Lower leg skin (tissue), 3 donors: Measurements from ENCODE around the gene SORCS2.

Source experiments
- POLR2A ChIP-seq, 2 donors: fragments of 450-650 bp; IDR thresholded peaks; one replicate each; pipeline ENCODE4 v1.6.1; 2016 to 2017; ENCODE audit warnings: antibody characterized with exemption in 2 of 2, mild to moderate bottlenecking in 1 of 2, moderate library complexity in 1 of 2
- TF ChIP-seq, protein P1 (sequence below), 3 donors: fragments of 450-650 bp; IDR thresholded peaks; one replicate each; pipeline ENCODE4 v1.5.1; 2016; ENCODE audit warnings: antibody characterized with exemption in 3 of 3, mild to moderate bottlenecking in 3 of 3, moderate library complexity in 2 of 3

DNA sequence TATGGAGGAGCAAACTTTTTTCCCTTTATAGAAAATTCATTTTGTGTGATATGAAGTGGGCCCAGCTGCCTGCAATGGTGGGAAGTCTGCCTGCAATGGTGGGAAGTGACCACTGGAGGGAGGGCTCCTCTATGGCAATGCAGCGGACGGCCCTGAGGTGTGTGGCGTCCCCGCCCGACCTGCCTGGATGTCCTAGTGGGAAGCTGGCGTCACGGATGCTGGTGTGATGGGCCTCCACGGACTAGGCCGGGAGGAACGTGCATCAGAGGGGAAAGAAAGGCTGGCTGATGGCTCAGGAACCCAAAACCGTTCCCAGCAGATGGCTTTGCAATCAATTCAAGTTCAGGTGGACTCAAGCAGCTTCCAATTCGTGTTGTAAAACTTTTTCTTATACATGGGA, 569.4 kb downstream of the SORCS2 start:
- TF ChIP-seq, protein P1, sequence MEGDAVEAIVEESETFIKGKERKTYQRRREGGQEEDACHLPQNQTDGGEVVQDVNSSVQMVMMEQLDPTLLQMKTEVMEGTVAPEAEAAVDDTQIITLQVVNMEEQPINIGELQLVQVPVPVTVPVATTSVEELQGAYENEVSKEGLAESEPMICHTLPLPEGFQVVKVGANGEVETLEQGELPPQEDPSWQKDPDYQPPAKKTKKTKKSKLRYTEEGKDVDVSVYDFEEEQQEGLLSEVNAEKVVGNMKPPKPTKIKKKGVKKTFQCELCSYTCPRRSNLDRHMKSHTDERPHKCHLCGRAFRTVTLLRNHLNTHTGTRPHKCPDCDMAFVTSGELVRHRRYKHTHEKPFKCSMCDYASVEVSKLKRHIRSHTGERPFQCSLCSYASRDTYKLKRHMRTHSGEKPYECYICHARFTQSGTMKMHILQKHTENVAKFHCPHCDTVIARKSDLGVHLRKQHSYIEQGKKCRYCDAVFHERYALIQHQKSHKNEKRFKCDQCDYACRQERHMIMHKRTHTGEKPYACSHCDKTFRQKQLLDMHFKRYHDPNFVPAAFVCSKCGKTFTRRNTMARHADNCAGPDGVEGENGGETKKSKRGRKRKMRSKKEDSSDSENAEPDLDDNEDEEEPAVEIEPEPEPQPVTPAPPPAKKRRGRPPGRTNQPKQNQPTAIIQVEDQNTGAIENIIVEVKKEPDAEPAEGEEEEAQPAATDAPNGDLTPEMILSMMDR (IDR thresholded peaks at IDR 0.05) = peak in 1 of 3 donors; percentile 35
- no peak for TF ChIP-seq POLR2A (IDR thresholded peaks at IDR 0.05)
